HG02678 (cell line): ENCODE measurements around the gene SIRT7.

Source experiments
- ATAC-seq: cut with Tn5 transposase; IDR thresholded peaks from one replicate; pipeline ENCODE4 v1.9.1; 2021; ENCODE audit warnings: mild to moderate bottlenecking, moderate library complexity; ENCODE audit not compliant: unreplicated experiment

The SIRT7 gene

DNA sequence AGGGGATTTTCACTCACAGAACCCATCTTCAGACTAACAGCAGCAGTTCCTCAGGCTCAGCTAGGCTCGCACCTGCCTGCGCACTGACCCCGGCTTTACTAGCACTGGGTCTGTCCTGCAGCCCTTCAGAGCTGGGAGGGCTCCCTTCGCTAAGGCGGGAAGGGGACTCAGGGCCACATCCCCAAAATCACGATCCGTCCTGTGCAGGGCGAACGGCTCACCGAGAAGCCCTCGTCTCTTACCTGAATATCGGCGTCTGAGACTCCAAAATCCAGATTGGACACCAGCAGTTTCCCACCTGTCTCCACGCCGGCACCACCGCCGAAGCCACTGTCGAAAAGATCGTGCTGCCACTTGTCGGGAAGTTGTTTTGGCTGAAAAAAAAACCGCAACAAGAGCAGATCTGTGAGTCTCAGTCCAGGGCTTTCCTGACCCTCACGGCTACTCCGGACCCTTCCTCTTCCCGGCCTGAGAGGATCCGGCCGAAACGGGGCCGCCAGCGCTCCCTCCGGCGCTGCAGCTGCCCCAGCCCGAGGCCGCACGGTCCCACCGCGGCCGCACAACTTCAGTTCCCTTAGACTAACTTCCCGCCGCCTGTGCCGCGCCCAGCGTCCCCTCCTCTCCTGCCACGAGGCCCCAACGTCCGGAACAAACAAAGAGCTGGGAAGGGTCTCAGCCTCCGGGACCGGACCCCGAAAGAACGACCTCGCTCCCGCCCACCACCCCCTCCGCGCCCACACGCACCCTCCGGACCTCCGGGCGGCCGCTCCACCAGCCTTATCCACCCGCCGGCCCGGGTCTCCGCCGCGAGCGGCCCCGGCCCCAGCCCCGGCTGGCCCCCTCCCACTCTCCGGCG lies 27.3 kb downstream of the SIRT7 start:
- peak; percentile 14 for ATAC-seq

- ATAC-seq = no peak
These were observed 28.4 kb downstream of the SIRT7 start for GRCh38 chr17:81889602-81890001.

DNA sequence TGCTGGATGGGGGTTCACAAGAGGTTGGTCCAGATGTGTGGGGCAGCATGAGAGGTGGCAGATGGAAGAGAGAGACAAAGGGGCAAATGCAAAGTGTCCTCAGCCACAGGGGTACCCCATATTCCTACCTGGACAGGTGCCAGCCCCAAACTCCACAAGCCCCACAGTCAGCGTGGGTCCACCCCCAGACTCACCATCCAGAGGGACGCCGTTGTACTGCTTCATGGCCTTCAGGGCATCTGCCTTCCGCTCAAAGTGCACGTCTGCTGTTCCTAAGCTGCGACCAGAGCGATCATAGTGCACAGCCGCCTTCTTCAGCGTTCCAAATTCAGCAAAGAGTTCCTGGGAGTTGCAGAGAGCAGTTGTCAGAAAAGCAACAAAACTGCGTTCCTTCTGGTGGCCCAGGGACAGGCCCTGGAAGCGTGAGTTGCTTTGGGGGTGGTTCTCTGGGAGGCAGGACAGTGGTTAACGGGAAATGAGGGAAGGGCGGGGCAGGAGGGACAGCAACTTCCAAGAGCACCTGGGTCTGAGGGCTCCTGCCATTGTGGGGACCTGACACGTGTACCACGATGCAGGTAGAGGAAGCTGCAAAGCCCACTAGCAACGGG lies 28.9 kb downstream of the SIRT7 start:
- ATAC-seq = no peak

GRCh38 chr17:81888105-81888987 lies 29.6 kb downstream of the SIRT7 start:
- no peak for ATAC-seq

GRCh38 chr17:81885869-81886548 lies 32.0 kb downstream of the SIRT7 start:
- ATAC-seq = no peak

DNA sequence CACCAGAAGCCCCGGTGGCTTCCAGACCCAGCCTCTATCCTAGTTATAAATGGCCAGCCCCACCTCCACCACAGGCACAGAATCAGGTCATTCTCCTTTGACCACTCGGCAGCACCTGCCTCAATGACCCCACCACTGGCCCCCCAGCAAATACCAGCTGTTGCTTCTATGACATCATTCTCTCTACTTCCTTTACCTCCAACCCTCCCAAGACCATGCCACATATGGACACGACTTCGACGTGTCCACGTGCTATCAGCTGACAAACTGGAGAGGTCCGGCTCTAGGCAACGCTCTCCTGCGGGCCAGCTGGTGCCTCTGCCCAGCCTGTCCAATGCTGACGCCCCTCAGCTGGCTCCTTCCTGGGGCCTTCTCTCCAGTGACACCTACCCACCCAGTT lies 32.5 kb downstream of the SIRT7 start:
- no peak for ATAC-seq

- no peak for ATAC-seq
These were observed 33.0 kb downstream of the SIRT7 start for GRCh38 chr17:81884968-81885367.

- ATAC-seq = no peak
These were observed 33.5 kb downstream of the SIRT7 start for GRCh38 chr17:81884520-81884919.

DNA sequence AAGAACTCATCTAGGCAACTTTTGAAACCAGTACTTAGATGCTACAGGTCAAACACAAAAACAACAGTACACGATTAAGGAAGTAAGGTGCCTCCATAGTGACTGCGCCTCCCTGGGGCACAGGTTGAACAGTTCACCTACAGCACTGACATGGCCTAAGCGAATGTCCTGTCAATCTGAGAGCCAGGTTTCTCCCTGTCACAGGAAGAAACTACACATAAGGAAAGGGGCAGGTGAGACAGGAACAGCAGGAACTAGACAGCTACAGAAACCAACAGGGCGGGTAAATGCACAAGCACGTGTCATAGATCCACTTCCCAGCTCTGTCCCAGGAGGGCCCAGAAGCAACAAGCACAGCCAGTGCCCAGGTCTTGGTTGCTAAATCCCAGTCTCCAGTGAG lies 38.9 kb downstream of the SIRT7 start:
- no peak for ATAC-seq

- ATAC-seq = no peak
These were observed 39.7 kb downstream of the SIRT7 start for GRCh38 chr17:81878294-81878693.

GRCh38 chr17:81877569-81877968 lies 40.4 kb downstream of the SIRT7 start:
- no peak for ATAC-seq

DNA sequence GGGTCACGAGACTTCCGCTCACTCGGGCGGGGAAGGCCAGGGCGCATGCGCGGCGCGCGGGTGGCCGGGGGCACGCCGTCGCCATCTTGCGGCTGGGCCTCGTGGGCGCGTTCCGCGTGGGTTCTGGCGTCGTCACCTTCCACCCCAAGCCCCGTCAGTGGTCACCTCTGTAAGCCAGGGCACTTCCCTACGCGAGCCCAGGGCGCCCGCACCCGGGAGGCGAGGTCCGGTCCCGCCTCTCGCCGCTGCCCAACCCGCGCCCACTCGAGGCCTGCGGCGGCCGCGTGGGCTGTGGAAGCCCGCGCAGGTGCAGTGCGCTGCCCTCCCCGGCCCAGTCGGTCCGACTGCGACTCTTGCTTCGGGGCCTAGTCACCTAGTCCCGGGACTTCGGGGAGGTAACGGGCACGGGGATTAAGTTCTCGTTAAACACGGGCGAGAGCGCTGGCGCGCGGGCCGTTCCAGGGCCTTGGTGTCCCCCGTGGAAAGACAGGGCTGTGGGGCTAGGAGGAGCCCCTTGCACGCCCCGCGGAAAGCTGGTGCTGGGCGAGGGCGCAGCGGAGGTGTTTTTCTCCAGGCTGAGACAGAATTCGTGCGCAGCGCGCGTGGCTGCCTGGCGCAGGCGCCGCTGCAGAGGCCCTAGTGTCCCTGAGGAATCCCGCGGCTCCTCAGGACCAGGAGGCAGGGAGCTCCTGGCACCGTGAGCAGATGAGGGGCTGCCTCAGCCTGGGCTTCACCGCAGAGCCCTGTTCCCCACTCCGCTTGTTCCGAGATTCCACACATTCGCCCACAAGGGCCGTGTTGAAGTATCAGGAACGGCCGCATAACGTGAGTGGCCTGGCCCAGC lies 46.4 kb downstream of the SIRT7 start:
- peak; percentile 56 for ATAC-seq

DNA sequence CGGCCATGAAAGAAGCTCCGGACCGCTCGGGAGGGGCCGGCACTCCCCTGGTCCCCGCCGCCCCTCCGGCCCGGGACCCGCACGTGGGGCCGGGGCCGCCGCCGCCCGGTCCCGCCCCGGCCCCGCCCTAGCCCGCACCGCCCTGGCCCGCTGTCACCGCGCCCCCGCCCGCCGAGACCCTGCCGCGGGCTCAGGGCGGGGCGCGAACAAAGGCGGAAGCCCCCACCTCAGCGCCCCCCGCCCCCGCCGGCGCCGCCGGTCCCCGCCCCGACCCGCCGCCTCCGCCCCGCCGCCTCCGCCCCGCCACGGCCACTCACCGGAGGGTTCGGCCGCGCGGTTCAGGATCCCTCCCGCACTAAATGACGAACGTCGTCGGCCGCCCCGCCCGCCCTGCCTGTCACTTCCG lies 47.0 kb downstream of the SIRT7 start, which contains the start of gene ARHGDIA:
TSS of gene ARHGDIA (minus strand) at position 357 of the 406 bp plus-strand sequence. CDS start 1,407 bp downstream, outside the sequence.
- ATAC-seq = peak; percentile 25

DNA sequence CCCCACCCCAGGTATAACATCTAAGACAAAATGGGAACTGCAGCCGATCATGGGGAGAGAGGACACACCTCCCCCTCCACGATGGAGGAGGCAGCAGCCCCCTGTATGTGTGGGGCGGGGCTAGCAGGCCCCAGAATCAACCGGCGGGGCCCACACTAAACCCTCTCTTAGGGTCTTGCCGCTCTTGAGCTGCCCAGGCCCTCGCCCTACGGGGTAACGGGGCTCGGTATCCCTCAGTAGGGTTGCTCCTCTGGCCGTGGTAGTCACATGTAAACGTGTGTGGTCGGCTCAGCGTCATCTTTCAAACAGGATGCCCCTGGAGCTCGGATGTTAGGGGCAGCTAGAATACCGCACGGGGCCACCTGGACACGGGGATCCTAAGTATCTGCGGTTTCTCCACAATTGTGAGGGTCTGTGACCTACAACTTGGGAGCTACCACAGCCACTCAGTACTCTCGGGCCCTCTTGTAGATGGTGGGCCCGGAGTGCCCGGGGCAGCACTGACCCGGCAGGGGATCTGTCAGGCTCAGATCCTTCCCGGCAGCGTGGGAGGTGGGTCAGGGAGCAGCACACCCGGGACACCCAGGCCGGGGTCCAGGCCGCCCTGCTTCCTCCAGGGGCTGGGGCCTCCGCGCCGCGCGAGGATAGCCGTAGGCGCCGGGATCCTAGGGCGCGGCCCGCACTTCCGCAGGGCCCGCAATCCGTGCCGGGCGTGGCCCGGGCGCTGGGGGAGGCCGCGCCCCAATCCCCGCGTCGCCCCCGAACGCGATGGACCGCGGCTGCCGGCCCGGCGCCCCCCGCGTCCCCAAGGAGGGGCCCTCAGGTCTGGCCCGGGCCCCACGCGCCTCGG lies 47.6 kb downstream of the SIRT7 start:
- ATAC-seq = no peak

DNA sequence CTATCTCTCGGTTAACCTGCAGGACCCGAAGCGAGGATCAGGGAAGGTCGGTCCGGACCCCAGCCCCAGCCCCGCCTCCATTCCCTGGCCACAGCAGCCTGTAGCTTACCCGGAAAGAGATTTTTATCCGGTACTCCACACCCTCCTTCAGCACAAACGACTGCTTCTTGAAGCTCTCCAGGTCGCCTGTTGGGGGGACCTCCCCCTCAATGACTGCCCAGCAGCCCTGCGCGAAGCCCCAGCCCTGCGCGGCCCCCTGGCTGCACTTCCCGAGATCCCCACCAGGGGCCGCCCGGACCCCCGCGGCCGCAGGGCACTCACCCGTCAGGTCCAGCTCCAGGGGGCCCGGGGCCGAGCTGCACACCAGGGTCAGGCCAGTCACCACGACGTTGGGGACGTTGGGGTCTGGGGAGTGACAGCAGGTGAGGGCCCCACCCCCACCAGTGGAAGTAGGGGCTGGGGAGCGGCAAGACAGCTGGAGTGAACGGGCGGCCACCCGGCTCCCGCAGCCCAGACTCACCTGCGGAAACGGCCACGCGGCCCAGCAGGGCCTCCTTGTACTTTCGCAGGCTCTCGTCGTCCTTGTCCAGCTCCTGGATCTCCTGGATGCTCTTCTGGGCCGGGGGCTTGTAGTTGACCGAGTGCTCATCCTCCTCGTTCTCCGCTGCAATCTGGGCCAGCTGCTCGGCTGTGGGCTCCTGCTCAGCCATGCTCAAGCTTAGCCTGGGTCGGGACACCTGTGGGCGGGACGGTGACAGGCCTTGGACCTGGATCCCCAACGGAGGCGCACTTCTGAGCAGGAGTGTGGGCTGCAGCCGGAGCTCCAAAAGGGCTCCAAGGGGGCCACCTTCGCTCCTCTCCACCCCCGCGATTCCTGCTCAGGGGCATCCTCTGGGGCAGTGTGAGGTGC lies 48.5 kb downstream of the SIRT7 start:
- ATAC-seq = no peak

- no peak for ATAC-seq
These were observed 49.2 kb downstream of the SIRT7 start for GRCh38 chr17:81868674-81869220.

DNA sequence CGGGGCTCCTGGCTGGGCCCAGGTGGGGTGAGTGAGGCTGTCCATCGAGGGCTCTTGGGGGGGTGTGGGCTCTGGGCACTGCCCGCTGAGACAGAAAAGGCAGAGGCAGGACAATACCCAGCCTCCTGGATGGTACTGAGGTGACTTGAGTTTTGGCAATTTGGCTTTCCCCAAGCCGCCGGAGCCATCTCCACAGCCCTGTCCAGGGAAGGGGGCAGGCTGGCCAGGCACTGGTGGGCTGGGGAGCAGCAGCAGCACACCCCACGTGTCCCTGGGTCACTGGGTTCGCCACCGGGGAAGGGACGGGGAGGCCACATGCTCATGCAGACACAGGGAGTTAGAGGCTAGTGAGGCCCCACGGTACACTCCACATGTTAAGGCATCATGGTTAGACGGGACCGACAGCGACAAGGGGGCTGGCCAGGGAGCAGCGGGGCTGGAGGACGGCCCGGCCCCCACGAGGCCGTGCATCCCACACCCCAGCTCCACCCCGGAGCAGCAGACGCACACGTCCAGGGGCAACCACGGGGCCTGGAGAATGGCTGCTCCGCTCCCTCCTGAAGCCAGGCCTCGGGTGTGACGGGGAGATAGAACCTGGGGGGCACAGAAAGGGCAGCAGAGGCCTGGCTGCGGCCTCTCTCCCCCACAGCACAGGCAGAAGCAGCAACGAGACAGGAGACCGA lies 49.8 kb downstream of the SIRT7 start:
- ATAC-seq = no peak
